ENCODE measurements around the gene SBK1.

Gene SBK1

GRCh38 chr16:28313587-28313986 lies 21.3 kb downstream of the SBK1 start:
- Histone ChIP-seq H3K23ac (ENCODE audit: low read depth, low read length, poor library complexity) (no peak overlapping the region), H3K36me3 (replicated peaks in 1 of 2; ENCODE audit: control insufficient read depth in 2 of 2, insufficient read depth in 2 of 2, low read length in 2 of 2) (peaks cover 15 to 63% of the 10 kb centered on the region in 2 donors), H3K4ac (ENCODE audit: low read length) (no peak overlapping the region), H2BK15ac (ENCODE audit: low read length) (no peak overlapping the region), H4K91ac (ENCODE audit: low read depth, low read length, poor library complexity) (no peak overlapping the region), H2BK5ac (ENCODE audit: low read length) (no peak overlapping the region), H3K4me2 (ENCODE audit: insufficient read depth, low read length, poor library complexity, severe bottlenecking) (no peak overlapping the region), H3K9ac (ENCODE audit: low read depth, low read length, poor library complexity) (no peak overlapping the region), H3K4me3 (ENCODE audit: low read length in 2 of 2) (no peak overlapping the region), H2BK12ac (ENCODE audit: low read length) (no peak overlapping the region), H4K8ac (ENCODE audit: low read depth, low read length) (no peak overlapping the region), H3K79me1 (ENCODE audit: low read depth, low read length) (peaks cover 30% of the 10 kb centered on the region), H3K4me1 (ENCODE audit: control insufficient read depth in 2 of 2, insufficient read depth in 1 of 2, low read depth in 1 of 2, low read length in 2 of 2) (no peaks in the 10 kb centered on the region), H3K27me3 (ENCODE audit: control insufficient read depth in 3 of 3, insufficient read depth in 3 of 3, low read depth in 1 of 3, low read length in 3 of 3) (no peaks in the 10 kb centered on the region), H3K27ac (replicated peaks; ENCODE audit: low read length) (no peak overlapping the region), H3K9me3 (replicated peaks in 1 of 2; ENCODE audit: control insufficient read depth in 2 of 2, insufficient read depth in 1 of 2, low read depth in 1 of 2, low read length in 2 of 2) (no peaks in the 10 kb centered on the region), H3K14ac (ENCODE audit: low read length) (no peak overlapping the region), H3K18ac (ENCODE audit: low read length) (no peak overlapping the region), H2AFZ (ENCODE audit: low read length) (no peak overlapping the region), H2AK5ac (ENCODE audit: low read depth, low read length) (no peak overlapping the region), H2BK120ac (ENCODE audit: low read depth, low read length) (no peak overlapping the region)
- DNase-seq (ENCODE audit: low spot score) = no peak
- WGBS, 2 donors (ENCODE audit: extremely low coverage in 2 of 2, insufficient read length in 2 of 2, insufficient replicate concordance in 1 of 2) = no CpG with 5 or more reads among the region's 11 CpGs

GRCh38 chr16:28316054-28316453 lies 23.7 kb downstream of the SBK1 start:
- peaks cover 17 to 56% of the 10 kb centered on the region in 2 donors for H3K36me3 ChIP-seq (replicated peaks in 1 of 2; ENCODE audit: control insufficient read depth in 2 of 2, insufficient read depth in 2 of 2, low read length in 2 of 2)
- no peak overlapping the region for H3K14ac ChIP-seq (ENCODE audit: low read length)
- H3K4me3 ChIP-seq (ENCODE audit: low read length in 2 of 2) = peak overlapping the region in 1 of 2 donors; percentile 34
- no peak overlapping the region for H3K4ac ChIP-seq (ENCODE audit: low read length)
- H3K9ac ChIP-seq (ENCODE audit: low read depth, low read length, poor library complexity) = peak overlapping the region; percentile 53
- no peak overlapping the region for H4K91ac ChIP-seq (ENCODE audit: low read depth, low read length, poor library complexity)
- H3K9me3 ChIP-seq (replicated peaks in 1 of 2; ENCODE audit: control insufficient read depth in 2 of 2, insufficient read depth in 1 of 2, low read depth in 1 of 2, low read length in 2 of 2) = no peaks in the 10 kb centered on the region
- no peak overlapping the region for H4K8ac ChIP-seq (ENCODE audit: low read depth, low read length)
- no peak overlapping the region for H3K27ac ChIP-seq (replicated peaks; ENCODE audit: low read length)
- H2AFZ ChIP-seq (ENCODE audit: low read length) = no peak overlapping the region
- H3K23ac ChIP-seq (ENCODE audit: low read depth, low read length, poor library complexity) = no peak overlapping the region
- H2BK120ac ChIP-seq (ENCODE audit: low read depth, low read length) = no peak overlapping the region
- WGBS, 2 donors (ENCODE audit: extremely low coverage in 2 of 2, insufficient read length in 2 of 2, insufficient replicate concordance in 1 of 2) = no CpG with 5 or more reads among the region's 6 CpGs
- no peak for DNase-seq (ENCODE audit: low spot score)
- no peak overlapping the region for H2BK15ac ChIP-seq (ENCODE audit: low read length)
- no peaks in the 10 kb centered on the region for H3K4me1 ChIP-seq (ENCODE audit: control insufficient read depth in 2 of 2, insufficient read depth in 1 of 2, low read depth in 1 of 2, low read length in 2 of 2)
- no peaks in the 10 kb centered on the region for H3K27me3 ChIP-seq (ENCODE audit: control insufficient read depth in 3 of 3, insufficient read depth in 3 of 3, low read depth in 1 of 3, low read length in 3 of 3)
- H2AK5ac ChIP-seq (ENCODE audit: low read depth, low read length) = no peak overlapping the region
- no peak overlapping the region for H3K4me2 ChIP-seq (ENCODE audit: insufficient read depth, low read length, poor library complexity, severe bottlenecking)
- H2BK5ac ChIP-seq (ENCODE audit: low read length) = peak overlapping the region; percentile 10
- peak overlapping the region; percentile 48 for H3K18ac ChIP-seq (ENCODE audit: low read length)
- no peak overlapping the region for H2BK12ac ChIP-seq (ENCODE audit: low read length)
- peaks cover 25% of the 10 kb centered on the region for H3K79me1 ChIP-seq (ENCODE audit: low read depth, low read length)

- peak; percentile 59 for DNase-seq (ENCODE audit: low spot score)
- Histone ChIP-seq H3K9ac (ENCODE audit: low read depth, low read length, poor library complexity) (peak overlapping the region; percentile 50), H2BK15ac (ENCODE audit: low read length) (no peak overlapping the region), H3K79me1 (ENCODE audit: low read depth, low read length) (peaks cover 22% of the 10 kb centered on the region), H3K14ac (ENCODE audit: low read length) (peak overlapping the region; percentile 56), H4K8ac (ENCODE audit: low read depth, low read length) (peak overlapping the region; percentile 82), H4K91ac (ENCODE audit: low read depth, low read length, poor library complexity) (peak overlapping the region; percentile 43), H3K27ac (replicated peaks; ENCODE audit: low read length) (no peak overlapping the region), H3K4me1 (ENCODE audit: control insufficient read depth in 2 of 2, insufficient read depth in 1 of 2, low read depth in 1 of 2, low read length in 2 of 2) (no peaks in the 10 kb centered on the region), H2AFZ (ENCODE audit: low read length) (no peak overlapping the region), H2AK5ac (ENCODE audit: low read depth, low read length) (peak overlapping the region; percentile 92), H2BK5ac (ENCODE audit: low read length) (peak overlapping the region; percentile 75), H3K4me3 (ENCODE audit: low read length in 2 of 2) (no peak overlapping the region), H3K9me3 (replicated peaks in 1 of 2; ENCODE audit: control insufficient read depth in 2 of 2, insufficient read depth in 1 of 2, low read depth in 1 of 2, low read length in 2 of 2) (no peaks in the 10 kb centered on the region), H3K4ac (ENCODE audit: low read length) (no peak overlapping the region), H2BK120ac (ENCODE audit: low read depth, low read length) (no peak overlapping the region), H2BK12ac (ENCODE audit: low read length) (peak overlapping the region; percentile 46), H3K4me2 (ENCODE audit: insufficient read depth, low read length, poor library complexity, severe bottlenecking) (no peak overlapping the region), H3K18ac (ENCODE audit: low read length) (peak overlapping the region; percentile 48), H3K23ac (ENCODE audit: low read depth, low read length, poor library complexity) (peak overlapping the region; percentile 96), H3K27me3 (ENCODE audit: control insufficient read depth in 3 of 3, insufficient read depth in 3 of 3, low read depth in 1 of 3, low read length in 3 of 3) (no peaks in the 10 kb centered on the region), H3K36me3 (replicated peaks in 1 of 2; ENCODE audit: control insufficient read depth in 2 of 2, insufficient read depth in 2 of 2, low read length in 2 of 2) (peaks cover 22 to 54% of the 10 kb centered on the region in 2 donors)
- no CpG with 5 or more reads among the region's 22 CpGs for WGBS, 2 donors (ENCODE audit: extremely low coverage in 2 of 2, insufficient read length in 2 of 2, insufficient replicate concordance in 1 of 2)
These were observed 24.9 kb downstream of the SBK1 start for GRCh38 chr16:28317040-28317880.

DNA sequence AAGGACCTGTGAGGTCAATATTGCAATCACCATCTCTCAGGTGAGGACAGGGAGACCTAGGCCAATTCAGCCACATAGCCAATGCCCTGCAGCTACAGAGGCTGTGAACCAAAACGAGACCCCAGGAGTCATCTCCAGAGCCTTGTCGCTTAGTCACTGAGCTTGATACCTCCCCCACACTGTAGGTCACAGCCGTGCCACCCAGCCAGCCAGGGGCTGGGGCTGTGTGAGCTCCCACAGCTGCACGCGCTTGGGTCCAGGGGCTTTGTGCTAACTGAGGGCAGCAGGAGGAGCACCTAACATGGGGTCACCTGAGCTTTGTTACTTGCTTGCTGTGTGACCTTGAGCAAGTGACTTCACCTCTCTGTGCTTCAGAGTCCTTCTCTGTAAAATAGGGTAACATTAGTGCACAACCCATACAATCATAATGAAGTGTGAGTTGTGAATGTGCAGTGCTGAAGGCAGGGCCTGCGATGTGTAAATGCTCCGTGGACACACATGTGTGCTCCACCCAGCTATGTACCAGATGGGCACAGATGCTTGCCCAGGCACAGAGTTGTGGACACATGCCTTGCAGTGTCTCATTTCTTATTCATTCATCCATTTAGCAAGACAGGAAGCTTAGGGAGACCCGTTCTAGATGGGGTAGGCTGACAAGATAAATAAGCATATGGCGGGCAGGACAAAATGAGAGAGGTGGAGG lies 25.9 kb downstream of the SBK1 start:
- Histone ChIP-seq H3K27me3 (ENCODE audit: control insufficient read depth in 3 of 3, insufficient read depth in 3 of 3, low read depth in 1 of 3, low read length in 3 of 3) (no peaks in the 10 kb centered on the region), H3K4ac (ENCODE audit: low read length) (no peak overlapping the region), H3K4me3 (ENCODE audit: low read length in 2 of 2) (no peak overlapping the region), H3K9ac (ENCODE audit: low read depth, low read length, poor library complexity) (no peak overlapping the region), H2AFZ (ENCODE audit: low read length) (no peak overlapping the region), H2BK5ac (ENCODE audit: low read length) (no peak overlapping the region), H2BK15ac (ENCODE audit: low read length) (no peak overlapping the region), H3K79me1 (ENCODE audit: low read depth, low read length) (peaks cover 20% of the 10 kb centered on the region), H3K18ac (ENCODE audit: low read length) (no peak overlapping the region), H2BK120ac (ENCODE audit: low read depth, low read length) (no peak overlapping the region), H3K23ac (ENCODE audit: low read depth, low read length, poor library complexity) (peak overlapping the region; percentile 29), H2AK5ac (ENCODE audit: low read depth, low read length) (no peak overlapping the region), H4K8ac (ENCODE audit: low read depth, low read length) (no peak overlapping the region), H3K4me2 (ENCODE audit: insufficient read depth, low read length, poor library complexity, severe bottlenecking) (no peak overlapping the region), H3K9me3 (replicated peaks in 1 of 2; ENCODE audit: control insufficient read depth in 2 of 2, insufficient read depth in 1 of 2, low read depth in 1 of 2, low read length in 2 of 2) (no peaks in the 10 kb centered on the region), H3K14ac (ENCODE audit: low read length) (peak overlapping the region; percentile 56), H3K4me1 (ENCODE audit: control insufficient read depth in 2 of 2, insufficient read depth in 1 of 2, low read depth in 1 of 2, low read length in 2 of 2) (no peaks in the 10 kb centered on the region), H4K91ac (ENCODE audit: low read depth, low read length, poor library complexity) (no peak overlapping the region), H3K27ac (replicated peaks; ENCODE audit: low read length) (no peak overlapping the region), H3K36me3 (replicated peaks in 1 of 2; ENCODE audit: control insufficient read depth in 2 of 2, insufficient read depth in 2 of 2, low read length in 2 of 2) (peaks cover 21 to 48% of the 10 kb centered on the region in 2 donors), H2BK12ac (ENCODE audit: low read length) (no peak overlapping the region)
- no peak for DNase-seq (ENCODE audit: low spot score)
- WGBS, 2 donors (ENCODE audit: extremely low coverage in 2 of 2, insufficient read length in 2 of 2, insufficient replicate concordance in 1 of 2) = no CpG with 5 or more reads among the region's 9 CpGs

Measured in neuronal stem cell (in vitro differentiated cells).